SK-N-SH treated with all-trans-retinoic acid at 6 μM for 48 hours (cell line): ENCODE data around the gene PSMF1.

ENCODE experiments used
- ATAC-seq: fragments of 200-7000 bp; cut with Tn5 transposase; 3 replicates; pipeline ENCODE4 v1.9.1; 2020; ENCODE audit warnings: mild to moderate bottlenecking, moderate library complexity
- ARNTL ChIP-seq: fragments of 450-650 bp; formaldehyde crosslinking; IDR thresholded peaks from 2 replicates; pipeline ENCODE4 v1.5.0; 2020; ENCODE audit warnings: low read depth, mild to moderate bottlenecking, moderate library complexity, borderline replicate concordance
- BACH2 ChIP-seq: fragments of 250-450 bp; sonication (Bioruptor Pico); IDR thresholded peaks from 2 replicates; pipeline ENCODE4 v1.9.0; 2021; ENCODE audit warnings: mild to moderate bottlenecking, borderline replicate concordance
- CREB5 ChIP-seq: fragments of 250-450 bp; sonication (Bioruptor Pico); IDR thresholded peaks from 2 replicates; pipeline ENCODE4 v1.5.1; 2020; ENCODE audit warnings: low read depth, mild to moderate bottlenecking, moderate library complexity
- CSDC2 ChIP-seq: fragments of 250-450 bp; sonication (Bioruptor Pico); IDR thresholded peaks from 2 replicates; pipeline ENCODE4 v1.5.0; 2020; ENCODE audit warnings: mild to moderate bottlenecking, moderate library complexity
- CSRNP3 ChIP-seq: fragments of 250-450 bp; sonication (Bioruptor Pico); IDR thresholded peaks from 2 replicates; pipeline ENCODE4 v1.5.1; 2021; ENCODE audit warnings: mild to moderate bottlenecking, moderate library complexity
- ESRRG ChIP-seq: fragments of 250-450 bp; sonication (Bioruptor Pico); IDR thresholded peaks from 2 replicates; pipeline ENCODE4 v1.6.1; 2021; ENCODE audit warnings: mild to moderate bottlenecking
- GLIS3 ChIP-seq: fragments of 250-450 bp; sonication (Bioruptor Pico); IDR thresholded peaks from 2 replicates; pipeline ENCODE4 v1.5.0; 2020; ENCODE audit warnings: mild to moderate bottlenecking, moderate library complexity
- ISL1 ChIP-seq: fragments of 250-450 bp; sonication (Bioruptor Pico); IDR thresholded peaks from 2 replicates; pipeline ENCODE4 v2.1.2; 2022; ENCODE audit warnings: mild to moderate bottlenecking, moderate library complexity
- OSR1 ChIP-seq: fragments of 250-450 bp; sonication (Bioruptor Pico); IDR thresholded peaks from 2 replicates; pipeline ENCODE4 v1.8.0; 2022; ENCODE audit warnings: moderate library complexity, mild to moderate bottlenecking, inconsistent platforms
- PATZ1 ChIP-seq: fragments of 250-450 bp; sonication (Bioruptor Pico); IDR thresholded peaks from 2 replicates; pipeline ENCODE4 v1.8.0; 2020; ENCODE audit warnings: mild to moderate bottlenecking, moderate library complexity, borderline replicate concordance
- POU6F1 ChIP-seq: fragments of 250-450 bp; sonication (Bioruptor Pico); IDR thresholded peaks from 2 replicates; pipeline ENCODE4 v1.8.0; 2021; ENCODE audit warnings: low read depth, mild to moderate bottlenecking, moderate library complexity, borderline replicate concordance
- PPARA ChIP-seq: fragments of 250-450 bp; sonication (Bioruptor Pico); IDR thresholded peaks from 2 replicates; pipeline ENCODE4 v1.5.0; 2020; ENCODE audit warnings: mild to moderate bottlenecking, borderline replicate concordance
- RARB ChIP-seq: fragments of 250-450 bp; sonication (Bioruptor Pico); IDR thresholded peaks from 2 replicates; pipeline ENCODE4 v1.8.0; 2021; ENCODE audit warnings: mild to moderate bottlenecking, moderate library complexity
- SNAI2 ChIP-seq: fragments of 250-450 bp; sonication (Bioruptor Pico); IDR thresholded peaks from 2 replicates; pipeline ENCODE4 v1.5.0; 2020; ENCODE audit warnings: mild to moderate bottlenecking, moderate library complexity
- TCF4 ChIP-seq: fragments of 250-450 bp; sonication (Bioruptor Pico); IDR thresholded peaks from 2 replicates; pipeline ENCODE4 v1.8.0; 2021; ENCODE audit warnings: mild to moderate bottlenecking, moderate library complexity, borderline replicate concordance
- TOX ChIP-seq: fragments of 250-450 bp; sonication (Bioruptor Pico); IDR thresholded peaks from 2 replicates; pipeline ENCODE4 v1.8.0; 2021; ENCODE audit warnings: mild to moderate bottlenecking, moderate library complexity, borderline replicate concordance
- TSHZ2 ChIP-seq: fragments of 250-450 bp; sonication (Bioruptor Pico); IDR thresholded peaks from 2 replicates; pipeline ENCODE4 v1.5.0; 2020; ENCODE audit warnings: mild to moderate bottlenecking, moderate library complexity
- ZFP3 ChIP-seq: fragments of 250-450 bp; sonication (Bioruptor Pico); IDR thresholded peaks from 2 replicates; pipeline ENCODE4 v1.5.0; 2020; ENCODE audit warnings: mild to moderate bottlenecking, moderate library complexity
- ZFP30 ChIP-seq: fragments of 450-650 bp; formaldehyde crosslinking; IDR thresholded peaks from 2 replicates; pipeline ENCODE4 v1.5.0; 2022; ENCODE audit warnings: mild to moderate bottlenecking, moderate library complexity
- ZNF565 ChIP-seq: fragments of 450-650 bp; formaldehyde crosslinking; conservative IDR thresholded peaks from 2 replicates; pipeline ENCODE4 v1.5.0; 2020; ENCODE audit warnings: low read depth, mild to moderate bottlenecking, moderate library complexity
- ZNF70 ChIP-seq: fragments of 450-650 bp; formaldehyde crosslinking; IDR thresholded peaks from 2 replicates; pipeline ENCODE4 v1.5.0; 2020; ENCODE audit warnings: mild to moderate bottlenecking, moderate library complexity
- ZNF8 ChIP-seq: fragments of 450-650 bp; formaldehyde crosslinking; IDR thresholded peaks from 2 replicates; pipeline ENCODE4 v1.5.0; 2020; ENCODE audit warnings: mild to moderate bottlenecking, moderate library complexity

The PSMF1 gene

GRCh38 chr20:1188347-1188746 is 69.9 kb downstream of the PSMF1 start:
- TF ChIP-seq CSDC2 (CRISPR knock-in tag), result no peak
- ATAC-seq, result no peak

- no peak for TF ChIP-seq GLIS3
- no peak for TF ChIP-seq RARB (CRISPR knock-in tag)
- TF ChIP-seq POU6F1 (CRISPR knock-in tag), result no peak
- no peak for TF ChIP-seq ESRRG (CRISPR knock-in tag)
- no peak for TF ChIP-seq CREB5 (CRISPR knock-in tag)
- TF ChIP-seq CSRNP3 (CRISPR knock-in tag), result no peak
- no peak for TF ChIP-seq BACH2 (CRISPR knock-in tag)
- no peak for TF ChIP-seq SNAI2 (CRISPR knock-in tag)
- no peak for TF ChIP-seq ZFP30 (CRISPR knock-in tag)
- no peak for TF ChIP-seq CSDC2 (CRISPR knock-in tag)
- TF ChIP-seq ZNF8 (CRISPR knock-in tag), result no peak
- no peak for TF ChIP-seq ISL1 (CRISPR knock-in tag)
- no peak for TF ChIP-seq PPARA
- no peak for TF ChIP-seq ZNF70 (CRISPR knock-in tag)
- TF ChIP-seq OSR1 (CRISPR knock-in tag), result no peak
- no peak for TF ChIP-seq ARNTL (CRISPR knock-in tag)
- TF ChIP-seq, all 23 proteins: peak for 0
- no peak for ATAC-seq
These were observed 71.4 kb downstream of the PSMF1 start for GRCh38 chr20:1189827-1190226.

GRCh38 chr20:1190847-1191246 is 72.4 kb downstream of the PSMF1 start:
- no peak for TF ChIP-seq ZFP3 (CRISPR knock-in tag)
- no peak for TF ChIP-seq ZNF8 (CRISPR knock-in tag)
- TF ChIP-seq ZNF565 (CRISPR knock-in tag), result no peak
- TF ChIP-seq CSRNP3 (CRISPR knock-in tag), result no peak
- no peak for TF ChIP-seq ESRRG (CRISPR knock-in tag)
- TF ChIP-seq ZNF70 (CRISPR knock-in tag), result no peak
- TF ChIP-seq TSHZ2 (CRISPR knock-in tag), result no peak
- no peak for ATAC-seq

GRCh38 chr20:1191299-1191698 is 72.9 kb downstream of the PSMF1 start:
- no peak for ATAC-seq
- no peak for TF ChIP-seq ARNTL (CRISPR knock-in tag)
- TF ChIP-seq BACH2 (CRISPR knock-in tag), result no peak
- no peak for TF ChIP-seq PPARA
- no peak for TF ChIP-seq ZFP30 (CRISPR knock-in tag)
- TF ChIP-seq TSHZ2 (CRISPR knock-in tag), result no peak
- no peak for TF ChIP-seq TOX
- no peak for TF ChIP-seq CSDC2 (CRISPR knock-in tag)
- no peak for TF ChIP-seq PATZ1 (CRISPR knock-in tag)
- no peak for TF ChIP-seq ZNF8 (CRISPR knock-in tag)
- TF ChIP-seq TCF4 (CRISPR knock-in tag), result no peak
- TF ChIP-seq ZNF565 (CRISPR knock-in tag), result no peak
- no peak for TF ChIP-seq OSR1 (CRISPR knock-in tag)
